Subcutaneous adipose tissue (tissue), 4 donors: ENCODE results near the gene RPS10. TPM values are rescaled to one million over a fixed set of nuclear protein-coding genes. Genes with fewer than 3 reads are reported as not detected.

Experiments
- CTCF ChIP-seq: fragments of 450-650 bp; IDR thresholded peaks from one replicate; pipeline ENCODE4 v1.5.1; 2016; ENCODE audit warnings: low read depth, mild to moderate bottlenecking, control low read depth, antibody characterized with exemption, moderate library complexity
- total RNA-seq, 4 donors: library from RNA; depleted of rRNA; stranded (reverse); fragments of >200 nt; gene quantifications; one replicate each; pipeline ENCODE4 v1.1.0, GENCODE V29; 2016

RPS10 gene
- total RNA-seq, 4 donors from 2014 or later: 1,387 to 2,386 (median 2,131) TPM

- TF ChIP-seq CTCF: no peak
These were observed 39.3 kb downstream of the RPS10 start for GRCh38 chr6:34386316-34387137.

- no peak for TF ChIP-seq CTCF
These were observed 40.1 kb downstream of the RPS10 start for GRCh38 chr6:34385793-34386195.

- TF ChIP-seq CTCF: no peak
These were observed 41.3 kb downstream of the RPS10 start for GRCh38 chr6:34384321-34385153.

GRCh38 chr6:34383656-34384320 is 42.1 kb downstream of the RPS10 start:
- TF ChIP-seq CTCF: no peak

- no peak for TF ChIP-seq CTCF
These were observed 42.7 kb downstream of the RPS10 start for GRCh38 chr6:34383161-34383631.

- no peak for TF ChIP-seq CTCF
These were observed 44.8 kb downstream of the RPS10 start for GRCh38 chr6:34381081-34381480.
